Esophagus squamous epithelium (tissue), 5 donors: ENCODE data around the gene PGP. TPM values are rescaled to one million over a fixed set of nuclear protein-coding genes. Genes with fewer than 3 reads are reported as not detected.

ENCODE experiments used
- DNase-seq: peaks from one replicate; lab custom pipeline; 2025; lab: John Stamatoyannopoulos, UW
- H3K27ac ChIP-seq, 4 donors: fragments of 200-600 bp; sonication (generic); one replicate each; pipeline ENCODE4 v1.5.1; 2016 to 2019; ENCODE audit warnings: mild to moderate bottlenecking in 1 of 4
- H3K27me3 ChIP-seq, 4 donors: fragments of 200-600 bp; sonication (generic); 1 replicate in 3 of 4; 2 replicates in 1 of 4; pipeline versions ENCODE4 v1.5.1 to v1.6.0; 2017 to 2021; ENCODE audit warnings: antibody characterized with exemption in 1 of 4
- H3K36me3 ChIP-seq, 3 donors: fragments of 200-600 bp; sonication (generic); one replicate each; pipeline ENCODE4 v1.5.1; 2016 to 2019
- H3K4me1 ChIP-seq, 3 donors: fragments of 200-600 bp; sonication (generic); one replicate each; pipeline ENCODE4 v1.5.1; 2017 to 2019
- H3K4me3 ChIP-seq, 4 donors: fragments of 200-600 bp; sonication (generic); 1 replicate in 3 of 4; 2 replicates in 1 of 4; pipeline ENCODE4 v1.5.1; 2016 to 2019; ENCODE audit warnings: mild to moderate bottlenecking in 2 of 4, moderate library complexity in 1 of 4
- H3K9me3 ChIP-seq, 3 donors: fragments of 200-600 bp; sonication (generic); one replicate each; pipeline ENCODE4 v1.5.1; 2016 to 2019
- CTCF ChIP-seq, 6 experiments: fragments of 450-650 bp in 4 of 6; fragments of 200-600 bp in 2 of 6; sonication (generic) in 2 of 6; IDR thresholded peaks; one replicate each; pipeline ENCODE4 v1.5.1; 2016 to 2019; ENCODE audit warnings: antibody characterized with exemption in 6 of 6, mild to moderate bottlenecking in 4 of 6, moderate library complexity in 4 of 6
- POLR2A ChIP-seq, 4 donors: fragments of 450-650 bp; IDR thresholded peaks; one replicate each; pipeline ENCODE4 v1.6.1; 2017; ENCODE audit warnings: antibody characterized with exemption in 4 of 4, mild to moderate bottlenecking in 4 of 4, moderate library complexity in 3 of 4
- WGBS, 2 donors: methylation state at CpG; one replicate each; pipeline ENCODE4 v1.1.5; 2018; 5-methylcytosine and 5-hydroxymethylcytosine counted together
- intact Hi-C: fragments of 100-400 bp; cut with DNase I; formaldehyde crosslinking; loops from one replicate; pipeline ENCODE4 v1.15.0; 2022
- total RNA-seq, 4 donors: library from RNA; depleted of rRNA; stranded (reverse); fragments of >200 nt; gene quantifications; one replicate each; pipeline ENCODE4 v1.1.0, GENCODE V29; 2016
- donor health status: DM: yes; HTN: yes; CAD: no.

Gene PGP
- total RNA-seq, 4 donors from 2014 or later, result 5.5 to 14.2 (median 7.4) TPM

- Histone ChIP-seq H3K4me1 (peaks cover under 1 to 40% (median 21%) of the 10 kb centered on the region in 3 donors), H3K9me3 (no peaks in the 10 kb centered on the region), H3K27me3 (peaks cover 0 to 15% (median 0%) of the 10 kb centered on the region in 4 donors), H3K27ac (no peak overlapping the region), H3K36me3 (peaks cover 54 to 87% (median 59%) of the 10 kb centered on the region in 3 donors), H3K4me3 (no peak overlapping the region)
- intact Hi-C loops, result no loop called here
- no peak for DNase-seq
- TF ChIP-seq POLR2A (IDR thresholded peaks at IDR 0.05) (no peak), CTCF (IDR thresholded peaks at IDR 0.05) (no peak)
- 88 to 92% methylated on average over 7 to 10 of the region's 13 CpGs for WGBS, 2 donors
These were observed 15.7 kb upstream of the PGP start for GRCh38 chr16:2230376-2230775.

- intact Hi-C loops, result no loop called here
- no peaks in the 10 kb centered on the region for H3K9me3 ChIP-seq
- WGBS, 2 donors, result 89 to 100% methylated on average over 2 to 9 of the region's 23 CpGs
- no peak overlapping the region for H3K4me3 ChIP-seq
- no peak overlapping the region for H3K27ac ChIP-seq
- peaks cover 6 to 47% (median 27%) of the 10 kb centered on the region in 3 donors for H3K4me1 ChIP-seq
- TF ChIP-seq POLR2A (IDR thresholded peaks at IDR 0.05) (no peak), CTCF (IDR thresholded peaks at IDR 0.05) (no peak)
- DNase-seq, result no peak
- peaks cover 0 to 9% (median 0%) of the 10 kb centered on the region in 4 donors for H3K27me3 ChIP-seq
- peaks cover 48 to 81% (median 55%) of the 10 kb centered on the region in 3 donors for H3K36me3 ChIP-seq
These were observed 15.1 kb upstream of the PGP start for GRCh38 chr16:2229632-2230250.

GRCh38 chr16:2229091-2229490 lies 14.5 kb upstream of the PGP start:
- intact Hi-C loops, result no loop called here
- no peaks in the 10 kb centered on the region for H3K9me3 ChIP-seq
- no peak for DNase-seq
- WGBS, 2 donors, result 94% methylated on average over 3 of the region's 12 CpGs; no CpG with 5 or more reads in 1 of the 2 donors
- H3K36me3 ChIP-seq, result peaks cover 41 to 74% (median 49%) of the 10 kb centered on the region in 3 donors
- no peak overlapping the region for H3K4me3 ChIP-seq
- H3K27me3 ChIP-seq, result peaks cover 0 to 4% (median 0%) of the 10 kb centered on the region in 4 donors
- no peak overlapping the region for H3K27ac ChIP-seq
- H3K4me1 ChIP-seq, result peaks cover 12 to 53% (median 33%) of the 10 kb centered on the region in 3 donors
- TF ChIP-seq POLR2A (IDR thresholded peaks at IDR 0.05) (no peak), CTCF (IDR thresholded peaks at IDR 0.05) (no peak)

GRCh38 chr16:2228161-2228824 lies 13.7 kb upstream of the PGP start:
- intact Hi-C loops, result no loop called here
- H3K36me3 ChIP-seq, result peaks cover 34 to 66% (median 41%) of the 10 kb centered on the region in 3 donors

More at GRCh38 chr16:2228161-2228824, 13.7 kb upstream of the PGP start:
- 93 to 96% methylated on average over 8 of the region's 25 CpGs for WGBS, 2 donors
- Histone ChIP-seq H3K4me1 (peaks cover 12 to 56% (median 33%) of the 10 kb centered on the region in 3 donors), H3K4me3 (no peak overlapping the region), H3K27ac (no peak overlapping the region), H3K27me3 (no peaks in the 10 kb centered on the region), H3K9me3 (no peaks in the 10 kb centered on the region)
- TF ChIP-seq POLR2A (IDR thresholded peaks at IDR 0.05), result no peak
- TF ChIP-seq CTCF (IDR thresholded peaks at IDR 0.05), result no peak
- no peak for DNase-seq
